Osteocyte (in vitro differentiated cells): Measurements from ENCODE around the gene NINJ1. TPM values are rescaled to one million over a fixed set of nuclear protein-coding genes. Genes with fewer than 3 reads are reported as not detected.

Experiments
- DNase-seq: peaks from one replicate; pipeline ENCODE4 v3.0.0; 2021; ENCODE audit warnings: mixed read lengths; ENCODE audit not compliant: unreplicated experiment; ENCODE audit errors: extremely low spot score
- H3K27ac Mint-ChIP-seq: one replicate; pipeline ENCODE4 v1.8.0; 2021; ENCODE audit warnings: mild to moderate bottlenecking, mixed read lengths; ENCODE audit not compliant: unreplicated experiment
- H3K27me3 Mint-ChIP-seq: one replicate; pipeline ENCODE4 v1.8.0; 2021; ENCODE audit warnings: mixed read lengths; ENCODE audit not compliant: unreplicated experiment
- H3K36me3 Mint-ChIP-seq: one replicate; pipeline ENCODE4 v1.8.0; 2021; ENCODE audit warnings: mixed read lengths; ENCODE audit not compliant: unreplicated experiment
- H3K4me1 Mint-ChIP-seq: one replicate; pipeline ENCODE4 v1.8.0; 2021; ENCODE audit warnings: mixed read lengths; ENCODE audit not compliant: unreplicated experiment
- H3K4me3 Mint-ChIP-seq: one replicate; pipeline ENCODE4 v1.8.0; 2021; ENCODE audit warnings: mild to moderate bottlenecking, moderate library complexity, mixed read lengths; ENCODE audit not compliant: unreplicated experiment
- H3K9me3 Mint-ChIP-seq: one replicate; pipeline ENCODE4 v1.8.0; 2021; ENCODE audit warnings: mixed read lengths; ENCODE audit not compliant: unreplicated experiment
- total RNA-seq: library from RNA; stranded (reverse); gene quantifications from 2 replicates; pipeline ENCODE4 v1.2.1, GENCODE V29; 2021
- TF ChIP-seq, protein P1 (sequence below): fragments of 200-600 bp; sonication (generic); IDR thresholded peaks from 2 replicates; pipeline ENCODE4 v1.5.0; 2021; ENCODE audit warnings: antibody characterized with exemption, mild to moderate bottlenecking, moderate library complexity

The NINJ1 gene
- total RNA-seq, 1 donor from 2014 or later: 32.9 TPM

DNA sequence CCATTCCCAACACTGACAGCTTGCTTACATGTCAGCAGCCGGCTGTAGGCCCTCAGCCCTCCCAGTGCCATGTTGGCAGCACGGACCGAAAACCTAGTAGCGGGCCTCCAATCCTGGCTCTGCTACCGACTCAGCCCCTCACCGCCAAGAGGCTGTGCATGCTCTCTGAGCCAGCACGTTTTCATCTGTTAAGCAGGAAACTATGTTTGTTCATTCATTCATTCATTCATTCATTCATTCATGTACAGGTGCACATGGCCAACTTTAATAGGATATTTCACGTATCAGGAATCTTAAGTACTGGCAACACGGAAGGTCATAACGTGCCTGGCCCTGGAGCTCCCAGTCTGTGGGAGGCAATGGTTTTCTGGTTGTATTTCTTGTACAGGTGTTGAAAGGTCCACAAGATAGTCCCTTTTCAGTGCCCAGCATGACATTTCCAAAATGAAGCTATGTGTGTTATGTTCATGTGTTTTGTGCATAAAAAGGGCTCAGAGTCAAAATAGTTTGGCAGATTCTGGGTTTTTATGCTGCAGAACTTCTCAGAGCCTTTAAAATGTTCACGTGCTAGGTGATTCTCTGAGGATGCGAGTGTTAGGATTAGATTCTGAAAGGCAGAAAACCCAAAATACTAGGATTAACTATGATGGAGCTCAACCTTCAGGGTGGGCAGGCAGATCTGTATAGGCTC is 57.8 kb downstream of the NINJ1 start:
- H3K36me3 Mint-ChIP-seq: no peaks in the 10 kb centered on the region
- no peak overlapping the region for H3K4me3 Mint-ChIP-seq
- TF ChIP-seq, protein P1, sequence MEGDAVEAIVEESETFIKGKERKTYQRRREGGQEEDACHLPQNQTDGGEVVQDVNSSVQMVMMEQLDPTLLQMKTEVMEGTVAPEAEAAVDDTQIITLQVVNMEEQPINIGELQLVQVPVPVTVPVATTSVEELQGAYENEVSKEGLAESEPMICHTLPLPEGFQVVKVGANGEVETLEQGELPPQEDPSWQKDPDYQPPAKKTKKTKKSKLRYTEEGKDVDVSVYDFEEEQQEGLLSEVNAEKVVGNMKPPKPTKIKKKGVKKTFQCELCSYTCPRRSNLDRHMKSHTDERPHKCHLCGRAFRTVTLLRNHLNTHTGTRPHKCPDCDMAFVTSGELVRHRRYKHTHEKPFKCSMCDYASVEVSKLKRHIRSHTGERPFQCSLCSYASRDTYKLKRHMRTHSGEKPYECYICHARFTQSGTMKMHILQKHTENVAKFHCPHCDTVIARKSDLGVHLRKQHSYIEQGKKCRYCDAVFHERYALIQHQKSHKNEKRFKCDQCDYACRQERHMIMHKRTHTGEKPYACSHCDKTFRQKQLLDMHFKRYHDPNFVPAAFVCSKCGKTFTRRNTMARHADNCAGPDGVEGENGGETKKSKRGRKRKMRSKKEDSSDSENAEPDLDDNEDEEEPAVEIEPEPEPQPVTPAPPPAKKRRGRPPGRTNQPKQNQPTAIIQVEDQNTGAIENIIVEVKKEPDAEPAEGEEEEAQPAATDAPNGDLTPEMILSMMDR: no peak
- no peak overlapping the region for H3K27ac Mint-ChIP-seq
- no peaks in the 10 kb centered on the region for H3K4me1 Mint-ChIP-seq
- no peak for DNase-seq
- no peaks in the 10 kb centered on the region for H3K27me3 Mint-ChIP-seq
- no peaks in the 10 kb centered on the region for H3K9me3 Mint-ChIP-seq

DNA sequence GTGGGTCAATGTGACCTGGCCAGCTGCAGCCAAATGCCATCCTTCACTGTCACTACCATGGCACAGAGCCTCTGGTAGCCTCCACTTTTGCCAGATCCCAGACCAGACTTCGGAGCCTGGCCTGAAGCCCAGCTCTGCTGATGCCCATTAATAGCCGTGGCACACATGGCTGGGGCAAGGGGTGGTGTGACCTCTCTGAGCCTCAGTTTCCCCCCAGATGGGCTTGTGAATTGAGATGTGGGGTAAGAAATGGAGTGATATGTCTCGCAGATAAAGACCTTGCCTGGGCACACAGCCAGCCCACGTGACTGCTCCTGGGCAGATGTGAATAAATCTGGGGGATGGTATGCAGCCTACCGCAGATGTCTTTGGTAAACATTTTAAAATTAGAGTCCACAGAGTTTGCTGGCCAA is 61.7 kb downstream of the NINJ1 start:
- no peak overlapping the region for H3K4me3 Mint-ChIP-seq
- H3K9me3 Mint-ChIP-seq: no peaks in the 10 kb centered on the region
- H3K27ac Mint-ChIP-seq: no peak overlapping the region
- no peaks in the 10 kb centered on the region for H3K4me1 Mint-ChIP-seq
- DNase-seq: no peak
- peaks cover 9% of the 10 kb centered on the region for H3K27me3 Mint-ChIP-seq
- TF ChIP-seq, protein P1: no peak
- H3K36me3 Mint-ChIP-seq: no peaks in the 10 kb centered on the region

Other genes starting within 250 kb of the NINJ1 start
- not detected in 2 replicates for gene FGD3, start 186.7 kb downstream of the NINJ1 start, total RNA-seq
- not detected in 2 replicates for gene SUSD3, start 75.5 kb downstream of the NINJ1 start, total RNA-seq
- 35.8 and 42.9 TPM in 2 replicates for gene CARD19, start 38.0 kb downstream of the NINJ1 start, total RNA-seq
- gene WNK2, start 49.9 kb upstream of the NINJ1 start, total RNA-seq: not detected in 2 replicates